ENCODE measurements around the gene SNRK.

SNRK gene

GRCh38 chr3:43286115-43286840, at the start of gene SNRK:
TSS of gene SNRK (plus strand) at chr3:43286540. CDS start at chr3:43303204, 16,664 bp downstream.
- in situ Hi-C loops (cut with MboI; ENCODE audit: low sequenced_read_pairs): no loop called here

DNA sequence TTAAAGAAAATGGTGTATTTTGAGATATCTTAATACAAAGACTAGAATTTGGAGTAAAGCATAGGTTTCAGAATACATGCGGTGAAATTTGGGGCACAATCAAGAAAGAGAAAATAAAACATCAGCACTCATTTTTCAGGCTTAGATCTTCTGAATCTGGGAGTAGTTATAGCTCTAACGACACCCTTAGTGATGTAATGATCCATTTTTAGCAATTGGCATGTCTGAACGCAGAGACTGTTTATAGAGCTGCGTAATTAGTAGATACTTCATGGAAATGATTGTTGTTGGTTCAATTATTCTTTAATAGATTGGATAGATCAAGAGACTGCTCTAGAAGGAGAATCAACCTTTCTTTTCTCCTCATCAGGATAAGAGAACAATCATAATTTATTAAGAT, 47.5 kb upstream of the SNRK start:
- in situ Hi-C loops (cut with MboI; ENCODE audit: low sequenced_read_pairs): no loop called here

DNA sequence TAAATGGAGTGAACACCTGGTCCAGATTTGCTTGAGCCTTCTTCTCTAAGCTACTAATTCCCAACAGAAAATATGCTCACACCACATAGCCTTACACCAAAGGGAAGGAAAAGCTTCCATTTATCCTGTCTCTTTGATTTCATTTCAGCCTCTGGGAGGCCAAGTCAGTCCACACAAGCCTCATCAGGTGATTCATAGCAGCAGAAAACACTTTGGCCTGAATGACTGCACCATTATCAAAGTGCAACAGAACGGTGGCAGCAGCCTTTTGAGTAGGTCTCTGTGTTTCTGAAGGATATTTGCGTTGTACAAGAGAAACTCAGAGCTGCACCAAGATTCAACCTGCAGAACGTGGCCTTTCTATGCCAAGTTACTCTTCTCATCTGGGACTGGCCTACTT, 46.6 kb upstream of the SNRK start:
- in situ Hi-C loops (cut with MboI; ENCODE audit: low sequenced_read_pairs): no loop called here

GRCh38 chr3:43243590-43244587, 42.5 kb upstream of the SNRK start:
- in situ Hi-C loops (cut with MboI; ENCODE audit: low sequenced_read_pairs): no loop called here

DNA sequence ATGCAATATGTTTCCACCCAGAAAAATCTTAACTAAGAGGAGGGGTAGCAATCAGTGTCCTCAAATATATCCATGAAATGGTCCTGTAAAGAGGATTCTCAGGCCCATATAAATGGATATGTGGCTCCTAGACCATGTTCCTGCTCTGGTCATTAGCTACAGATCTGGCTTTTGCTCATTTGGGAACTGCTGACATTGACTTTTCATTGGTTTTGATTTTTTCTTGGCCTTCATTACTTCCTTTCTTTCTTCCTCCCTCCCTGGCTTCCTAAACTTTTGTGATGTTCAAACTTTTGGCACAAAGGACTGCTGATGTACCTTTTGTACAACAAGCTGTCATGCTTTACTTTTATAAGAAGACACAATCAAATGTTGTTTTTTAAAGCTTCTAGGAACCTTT, 41.6 kb upstream of the SNRK start:
- in situ Hi-C loops (cut with MboI; ENCODE audit: low sequenced_read_pairs): no loop called here

DNA sequence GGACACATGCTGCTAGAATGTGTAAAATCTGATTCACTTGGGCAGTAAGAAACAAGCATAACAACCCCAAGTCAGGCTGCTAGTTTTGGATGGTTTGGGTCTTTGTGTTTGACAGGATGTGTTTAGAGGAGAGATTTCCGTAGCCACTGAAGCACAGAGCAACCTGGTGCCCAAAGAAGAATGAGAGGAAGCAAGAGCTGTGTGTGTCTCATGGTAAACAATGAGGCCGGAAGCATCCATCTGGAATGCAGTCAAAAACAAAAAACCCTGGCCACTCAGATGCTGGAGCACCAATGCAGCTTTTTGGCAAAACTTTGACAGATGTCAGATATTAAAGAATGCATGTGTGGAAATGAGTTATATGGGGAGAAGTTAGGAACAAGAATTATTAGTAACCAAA, 39.4 kb upstream of the SNRK start:
- in situ Hi-C loops (cut with MboI; ENCODE audit: low sequenced_read_pairs): no loop called here

GRCh38 chr3:43247561-43248184, 38.7 kb upstream of the SNRK start:
- in situ Hi-C loops (cut with MboI; ENCODE audit: low sequenced_read_pairs): no loop called here

- in situ Hi-C loops (cut with MboI; ENCODE audit: low sequenced_read_pairs): no loop called here
Measured at GRCh38 chr3:43248185-43248583, 38.2 kb upstream of the SNRK start.

GRCh38 chr3:43248973-43249372, 37.4 kb upstream of the SNRK start:
- in situ Hi-C loops (cut with MboI; ENCODE audit: low sequenced_read_pairs): no loop called here

GRCh38 chr3:43249405-43249804, 36.9 kb upstream of the SNRK start:
- in situ Hi-C loops (cut with MboI; ENCODE audit: low sequenced_read_pairs): no loop called here

DNA sequence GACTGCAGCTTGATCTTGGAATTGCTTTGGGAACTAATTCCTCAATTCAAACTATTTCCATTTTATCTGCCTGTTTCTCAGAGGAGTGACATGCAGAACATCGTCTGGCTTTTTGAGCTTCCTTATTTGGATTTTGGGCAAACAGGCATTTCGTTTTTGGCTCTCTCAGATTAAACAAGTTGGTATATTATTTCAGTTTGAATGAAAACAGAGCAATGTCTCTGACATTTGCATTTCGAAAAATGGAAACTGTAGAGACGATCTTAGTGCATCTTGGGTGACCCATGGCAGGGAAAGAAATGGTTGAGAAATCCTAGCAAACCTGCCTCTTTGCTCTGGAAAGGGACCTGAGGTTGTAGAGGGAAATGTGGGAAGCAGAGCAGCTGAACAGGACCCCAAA, 33.0 kb upstream of the SNRK start:
- in situ Hi-C loops (cut with MboI; ENCODE audit: low sequenced_read_pairs): no loop called here

- in situ Hi-C loops (cut with MboI; ENCODE audit: low sequenced_read_pairs): no loop called here
Measured at GRCh38 chr3:43254125-43254524, 32.2 kb upstream of the SNRK start.

DNA sequence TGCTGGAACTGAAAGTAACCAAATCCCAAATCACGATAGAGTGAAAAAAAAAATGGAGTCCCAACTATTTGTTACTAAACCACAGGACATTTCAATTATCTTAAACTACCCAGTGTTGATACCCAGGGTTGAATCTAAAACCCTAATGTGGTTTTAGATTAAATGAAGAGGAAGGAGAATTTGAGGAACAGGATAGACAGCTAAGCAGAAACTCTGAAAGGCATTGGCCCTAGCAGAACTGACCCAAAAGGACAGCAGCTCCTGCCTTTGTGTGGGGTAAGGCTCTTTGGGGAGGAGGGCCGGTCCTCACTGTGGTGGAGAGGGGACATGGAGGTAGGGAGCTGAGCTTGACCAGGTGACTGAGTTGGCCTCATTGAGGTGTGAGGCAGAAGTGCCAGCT, 30.7 kb upstream of the SNRK start:
- in situ Hi-C loops (cut with MboI; ENCODE audit: low sequenced_read_pairs): no loop called here

DNA sequence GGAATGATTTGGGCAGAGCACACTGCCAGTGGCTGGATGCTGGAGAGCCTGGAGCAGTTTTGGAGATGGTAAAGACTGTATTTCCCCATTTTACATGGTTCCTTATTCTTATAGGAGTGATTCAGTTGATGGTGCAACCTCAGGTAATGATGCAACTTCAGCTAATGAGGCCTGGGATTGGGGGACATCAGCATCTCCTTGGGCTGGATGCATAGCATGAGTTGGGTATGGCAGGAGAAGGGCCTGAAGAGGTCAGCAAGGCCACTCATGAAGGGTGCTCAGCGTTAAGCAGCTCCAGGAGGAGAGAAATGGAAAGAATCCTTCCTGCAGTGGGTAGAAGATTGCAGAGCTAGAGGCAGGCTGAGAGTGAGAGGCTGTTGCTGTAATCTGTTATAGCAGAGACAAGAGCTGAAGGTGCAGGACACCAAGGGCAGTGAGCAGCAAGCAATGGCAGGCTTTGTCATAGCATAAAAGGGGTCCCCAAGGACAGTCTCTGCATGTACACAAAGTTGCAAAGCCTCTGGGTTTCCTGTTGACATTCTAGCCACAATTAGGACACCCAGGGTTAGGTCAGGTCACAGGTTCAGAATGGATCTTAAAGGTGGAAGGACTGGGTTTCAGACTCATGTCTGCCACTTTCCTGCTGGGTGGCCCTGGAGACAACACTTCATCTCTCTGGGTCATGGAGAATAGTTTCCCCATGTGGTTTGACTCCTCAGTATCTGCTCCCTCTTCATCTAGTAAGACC, 29.5 kb upstream of the SNRK start:
- in situ Hi-C loops (cut with MboI; ENCODE audit: low sequenced_read_pairs): no loop called here

- in situ Hi-C loops (cut with MboI; ENCODE audit: low sequenced_read_pairs): no loop called here
Measured at GRCh38 chr3:43257850-43258249, 28.5 kb upstream of the SNRK start.

- in situ Hi-C loops (cut with MboI; ENCODE audit: low sequenced_read_pairs): no loop called here
Measured at GRCh38 chr3:43259626-43260025, 26.7 kb upstream of the SNRK start.

- in situ Hi-C loops (cut with MboI; ENCODE audit: low sequenced_read_pairs): no loop called here
Measured at GRCh38 chr3:43260412-43260811, 25.9 kb upstream of the SNRK start.

- in situ Hi-C loops (cut with MboI; ENCODE audit: low sequenced_read_pairs): no loop called here
Measured at GRCh38 chr3:43262194-43262593, 24.1 kb upstream of the SNRK start.

DNA sequence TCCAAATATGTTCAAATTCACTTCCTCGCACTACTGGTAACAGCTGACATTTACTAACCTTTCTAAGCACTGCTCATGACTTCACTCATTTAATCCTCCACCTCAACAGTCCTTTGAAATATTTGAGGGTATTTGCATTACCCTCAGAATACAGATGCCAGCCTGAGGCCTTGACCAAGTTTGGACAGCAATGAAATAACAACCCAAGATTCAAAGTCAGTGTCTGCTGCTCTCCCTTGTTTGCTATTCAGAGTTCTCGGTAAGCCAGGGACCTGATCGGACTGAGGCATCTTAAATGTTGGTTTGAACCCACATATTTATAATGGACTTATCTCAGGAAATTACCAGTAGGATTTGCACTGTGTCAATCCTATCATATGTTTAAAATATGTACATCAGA, 19.9 kb upstream of the SNRK start:
- in situ Hi-C loops (cut with MboI; ENCODE audit: low sequenced_read_pairs): no loop called here

DNA sequence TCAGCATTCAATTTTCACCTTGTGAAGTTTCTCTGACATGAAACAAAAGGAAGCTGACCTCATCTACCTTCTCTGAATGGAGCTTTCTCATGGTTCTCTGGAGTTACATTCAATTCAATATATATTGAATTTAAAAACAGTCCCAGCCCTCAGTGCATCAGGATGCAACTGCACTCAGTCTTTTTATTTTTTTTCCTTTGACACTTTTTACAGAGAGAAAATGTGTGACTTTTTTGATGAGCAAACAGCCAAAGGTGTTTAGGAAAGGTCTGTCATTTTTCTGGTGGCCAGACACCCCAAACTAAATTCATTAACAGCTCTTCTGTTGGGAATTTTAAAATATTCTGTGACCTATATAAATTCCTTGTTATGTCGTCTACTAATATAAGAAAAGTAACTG, 19.3 kb upstream of the SNRK start:
- in situ Hi-C loops (cut with MboI; ENCODE audit: low sequenced_read_pairs): no loop called here

- in situ Hi-C loops (cut with MboI; ENCODE audit: low sequenced_read_pairs): no loop called here
Measured at GRCh38 chr3:43268636-43269035, 17.7 kb upstream of the SNRK start.

Measured in HL-60/S4 treated with retinoic acid at 250 ng/mL for 4 days and 3 days (cell line).